Caco-2 (cell line): Measurements from ENCODE around the gene OLA1. TPM values are rescaled to one million over a fixed set of nuclear protein-coding genes. Genes with fewer than 3 reads are reported as not detected.

ENCODE experiments used
- BruUV-seq: library from RNA; stranded (reverse); fragments of 400-500 nt; replicated peaks from 2 replicates; lab custom pipeline; 2021; lab: Mats Ljungman, UMichigan
- CTCF ChIA-PET: fragments of 300-600 bp; sonication (Branson Sonifier 250); formaldehyde crosslinking; loops from one replicate; lab custom pipeline; 2022; ENCODE audit warnings: antibody characterized with exemption; lab: Charles Lee
- POLR2A ChIA-PET: fragments of 300-600 bp; sonication (Branson Sonifier 250); formaldehyde crosslinking; loops from one replicate; lab custom pipeline; 2022; ENCODE audit warnings: antibody characterized with exemption; lab: Charles Lee
- DNase-seq, 2 experiments: peaks; one replicate each; pipeline versions ENCODE4 v3.0.0 to v3.0.0-alpha.2; 2020 to 2022
- H3K27me3 ChIP-seq: replicated peaks from 2 replicates; pipeline ENCODE4 v1.6.0; 2011; ENCODE audit warnings: low read length; ENCODE audit not compliant: control insufficient read depth, insufficient read depth
- H3K36me3 ChIP-seq: 2 replicates; pipeline ENCODE4 v1.5.1; 2011; ENCODE audit warnings: low read length; ENCODE audit not compliant: control insufficient read depth, insufficient read depth
- H3K4me1 ChIP-seq: fragments of 250-450 bp; sonication (Bioruptor Pico); 2 replicates; pipeline ENCODE4 v1.5.1; 2020; ENCODE audit warnings: mild to moderate bottlenecking
- H3K4me3 ChIP-seq: 2 replicates; pipeline ENCODE4 v1.5.1; 2011; ENCODE audit warnings: low read depth, mild to moderate bottlenecking, control low read depth, low read length
- H3K9me3 ChIP-seq: fragments of 250-450 bp; sonication (Bioruptor Pico); 2 replicates; pipeline ENCODE4 v1.5.1; 2020; ENCODE audit warnings: mild to moderate bottlenecking, moderate library complexity
- H3K27ac Mint-ChIP-seq: one replicate; pipeline ENCODE4 v1.8.0; 2022; ENCODE audit warnings: mixed read lengths; ENCODE audit not compliant: unreplicated experiment
- H3K27me3 Mint-ChIP-seq: one replicate; pipeline ENCODE4 v1.8.0; 2022; ENCODE audit warnings: mixed read lengths; ENCODE audit not compliant: insufficient read depth, unreplicated experiment
- H3K36me3 Mint-ChIP-seq: one replicate; pipeline ENCODE4 v1.8.0; 2022; ENCODE audit warnings: mild to moderate bottlenecking, mixed read lengths; ENCODE audit not compliant: insufficient read depth, unreplicated experiment
- H3K4me1 Mint-ChIP-seq: one replicate; pipeline ENCODE4 v1.8.0; 2022; ENCODE audit warnings: low read depth, mixed read lengths; ENCODE audit not compliant: unreplicated experiment
- H3K4me3 Mint-ChIP-seq: one replicate; pipeline ENCODE4 v1.8.0; 2022; ENCODE audit warnings: mild to moderate bottlenecking, moderate library complexity, mixed read lengths; ENCODE audit not compliant: unreplicated experiment
- H3K9me3 Mint-ChIP-seq: one replicate; pipeline ENCODE4 v1.8.0; 2022; ENCODE audit warnings: mixed read lengths; ENCODE audit not compliant: unreplicated experiment
- intact Hi-C: fragments of 100-400 bp; cut with micrococcal nuclease; formaldehyde crosslinking; loops from one replicate; pipeline ENCODE4 v1.10.0; 2022; ENCODE audit not compliant: unreplicated experiment
- total RNA-seq: library from RNA; stranded (reverse); gene quantifications from 2 replicates; pipeline ENCODE4 v1.2.3, GENCODE V29; 2022
- TF ChIP-seq, protein P1 (sequence below), 2 experiments: fragments of 200-600 bp in 1 of 2; IDR thresholded peaks; 1 replicate in 1 of 2; 2 replicates in 1 of 2; pipeline versions ENCODE4 v1.5.1 to v1.8.0; 2011 to 2022; ENCODE audit warnings: antibody characterized with exemption in 1 of 2, control low read depth in 1 of 2, inconsistent platforms in 1 of 2, low read depth in 1 of 2, low read length in 1 of 2, mild to moderate bottlenecking in 1 of 2, moderate library complexity in 1 of 2; ENCODE audit not compliant: insufficient read depth in 1 of 2, severe bottlenecking in 1 of 2, unreplicated experiment in 1 of 2

OLA1 gene
- total RNA-seq, 1 experiment from 2014 or later, result 177 TPM

GRCh38 chr2:174217869-174218268 lies 30.5 kb downstream of the OLA1 start:
- Mint-ChIP-seq H3K27me3 (no peaks in the 10 kb centered on the region), H3K9me3 (no peaks in the 10 kb centered on the region), H3K4me3 (no peak overlapping the region), H3K4me1 (no peaks in the 10 kb centered on the region), H3K36me3 (no peaks in the 10 kb centered on the region), H3K27ac (no peak overlapping the region)
- ChIA-PET CTCF (no interaction called here), POLR2A (no interaction called here)
- peaks cover 3% of the 10 kb centered on the region; the same call in 1 of the 2 replicates for H3K36me3 ChIP-seq
- no peaks in the 10 kb centered on the region for H3K27me3 ChIP-seq
- no peak for DNase-seq
- no peaks in the 10 kb centered on the region for H3K9me3 ChIP-seq
- BruUV-seq, result no TSS peak
- H3K4me3 ChIP-seq, result no peak overlapping the region
- intact Hi-C loops, result no loop called here
- H3K4me1 ChIP-seq, result no peaks in the 10 kb centered on the region
- TF ChIP-seq, protein P1, sequence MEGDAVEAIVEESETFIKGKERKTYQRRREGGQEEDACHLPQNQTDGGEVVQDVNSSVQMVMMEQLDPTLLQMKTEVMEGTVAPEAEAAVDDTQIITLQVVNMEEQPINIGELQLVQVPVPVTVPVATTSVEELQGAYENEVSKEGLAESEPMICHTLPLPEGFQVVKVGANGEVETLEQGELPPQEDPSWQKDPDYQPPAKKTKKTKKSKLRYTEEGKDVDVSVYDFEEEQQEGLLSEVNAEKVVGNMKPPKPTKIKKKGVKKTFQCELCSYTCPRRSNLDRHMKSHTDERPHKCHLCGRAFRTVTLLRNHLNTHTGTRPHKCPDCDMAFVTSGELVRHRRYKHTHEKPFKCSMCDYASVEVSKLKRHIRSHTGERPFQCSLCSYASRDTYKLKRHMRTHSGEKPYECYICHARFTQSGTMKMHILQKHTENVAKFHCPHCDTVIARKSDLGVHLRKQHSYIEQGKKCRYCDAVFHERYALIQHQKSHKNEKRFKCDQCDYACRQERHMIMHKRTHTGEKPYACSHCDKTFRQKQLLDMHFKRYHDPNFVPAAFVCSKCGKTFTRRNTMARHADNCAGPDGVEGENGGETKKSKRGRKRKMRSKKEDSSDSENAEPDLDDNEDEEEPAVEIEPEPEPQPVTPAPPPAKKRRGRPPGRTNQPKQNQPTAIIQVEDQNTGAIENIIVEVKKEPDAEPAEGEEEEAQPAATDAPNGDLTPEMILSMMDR (IDR thresholded peaks at IDR 0.05; ENCODE audit: insufficient read depth in 1 of 2, low read depth in 1 of 2, low read length in 1 of 2, severe bottlenecking in 1 of 2, unreplicated experiment in 1 of 2), result no peak

- H3K4me1 Mint-ChIP-seq, result peaks cover 7% of the 10 kb centered on the region
- no peak overlapping the region for H3K4me3 Mint-ChIP-seq
- POLR2A ChIA-PET, result no interaction called here
- H3K36me3 ChIP-seq, result no peaks in the 10 kb centered on the region
- no peak overlapping the region for H3K27ac Mint-ChIP-seq
- H3K9me3 ChIP-seq, result no peaks in the 10 kb centered on the region
- BruUV-seq, result no TSS peak
- TF ChIP-seq, protein P1 (IDR thresholded peaks at IDR 0.05; ENCODE audit: insufficient read depth in 1 of 2, low read depth in 1 of 2, low read length in 1 of 2, severe bottlenecking in 1 of 2, unreplicated experiment in 1 of 2), result no peak
- H3K27me3 Mint-ChIP-seq, result no peaks in the 10 kb centered on the region
- DNase-seq, result no peak
- H3K27me3 ChIP-seq, result no peaks in the 10 kb centered on the region; the same call in 1 of the 2 replicates
- no peaks in the 10 kb centered on the region for H3K4me1 ChIP-seq
- intact Hi-C loops, result no loop called here
- no peak overlapping the region for H3K4me3 ChIP-seq
- H3K36me3 Mint-ChIP-seq, result no peaks in the 10 kb centered on the region
- no peaks in the 10 kb centered on the region for H3K9me3 Mint-ChIP-seq
- CTCF ChIA-PET, result no interaction called here
Measured at GRCh38 chr2:174211954-174212353, 36.4 kb downstream of the OLA1 start.

GRCh38 chr2:174210862-174211261 lies 37.5 kb downstream of the OLA1 start:
- intact Hi-C loops, result no loop called here
- Mint-ChIP-seq H3K36me3 (no peaks in the 10 kb centered on the region), H3K27me3 (no peaks in the 10 kb centered on the region), H3K9me3 (no peaks in the 10 kb centered on the region), H3K4me3 (no peak overlapping the region), H3K4me1 (peaks cover 7% of the 10 kb centered on the region), H3K27ac (no peak overlapping the region)
- BruUV-seq, result no TSS peak
- Histone ChIP-seq H3K4me1 (no peaks in the 10 kb centered on the region), H3K9me3 (no peaks in the 10 kb centered on the region), H3K36me3 (no peaks in the 10 kb centered on the region), H3K4me3 (no peak overlapping the region), H3K27me3 (no peaks in the 10 kb centered on the region; the same call in 1 of the 2 replicates)
- TF ChIP-seq, protein P1 (IDR thresholded peaks at IDR 0.05; ENCODE audit: insufficient read depth in 1 of 2, low read depth in 1 of 2, low read length in 1 of 2, severe bottlenecking in 1 of 2, unreplicated experiment in 1 of 2), result no peak
- DNase-seq, result no peak
- POLR2A ChIA-PET, result no interaction called here
- CTCF ChIA-PET, result no interaction called here
